Measurements from ENCODE around the gene KDM4E. TPM values are rescaled to one million over a fixed set of nuclear protein-coding genes. Genes with fewer than 3 reads are reported as not detected.

The KDM4E gene
- total RNA-seq, 3 donors from 2014 or later (not counting 1 experiment from before 2014, with no cell fraction given): not detected

DNA sequence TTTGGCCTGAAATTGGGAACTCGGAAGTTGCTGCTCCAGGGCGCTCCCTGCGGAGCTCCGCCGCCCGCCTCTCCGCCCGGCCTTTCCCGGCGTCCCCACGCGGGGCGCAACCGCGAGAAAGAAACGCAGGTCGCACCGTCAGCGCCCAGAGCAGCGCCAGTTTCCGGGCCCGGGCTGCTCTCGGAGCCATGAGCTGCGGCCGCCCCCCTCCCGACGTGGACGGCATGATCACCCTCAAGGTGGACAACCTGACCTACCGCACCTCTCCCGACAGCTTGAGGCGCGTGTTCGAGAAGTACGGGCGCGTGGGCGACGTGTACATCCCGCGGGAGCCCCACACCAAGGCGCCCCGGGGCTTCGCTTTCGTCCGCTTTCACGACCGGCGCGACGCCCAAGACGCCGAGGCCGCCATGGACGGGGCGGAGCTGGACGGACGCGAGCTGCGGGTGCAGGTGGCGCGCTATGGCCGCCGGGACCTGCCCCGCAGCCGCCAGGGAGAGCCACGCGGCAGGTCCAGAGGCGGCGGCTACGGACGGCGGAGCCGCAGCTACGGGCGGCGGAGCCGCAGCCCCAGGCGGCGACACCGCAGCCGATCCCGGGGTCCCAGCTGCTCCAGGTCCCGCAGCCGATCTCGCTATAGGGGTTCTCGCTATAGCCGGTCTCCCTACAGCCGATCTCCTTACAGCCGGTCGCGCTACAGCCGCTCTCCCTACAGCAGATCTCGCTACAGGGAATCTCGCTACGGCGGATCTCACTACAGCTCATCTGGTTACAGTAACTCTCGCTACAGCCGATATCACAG, 42.2 kb downstream of the KDM4E start:
- Mint-ChIP-seq H3K27me3 (ENCODE audit: low read depth in 2 of 2) (peaks cover 0 to 5% of the 10 kb centered on the region in 2 donors), H3K36me3 (no peaks in the 10 kb centered on the region), H3K4me3 (peak overlapping the region; percentile 99), H3K27ac (peak overlapping the region; percentile 97 to 99), H3K4me1 (peaks cover 36 to 38% of the 10 kb centered on the region in 2 donors), H3K9me3 (no peaks in the 10 kb centered on the region)
- ATAC-seq (peak; percentile 72 to 82 (median 74)), DNase-seq (peak; percentile 67 to 86)
- Histone ChIP-seq H3K27ac (ENCODE audit: low read length) (peak overlapping the region; percentile 87), H3K4me1 (ENCODE audit: control insufficient read depth, insufficient read depth, low read length) (peaks cover 6% of the 10 kb centered on the region), H3K4me3 (ENCODE audit: low read length) (peak overlapping the region; percentile 74), H3K36me3 (ENCODE audit: control insufficient read depth, insufficient read depth, low read length) (peaks cover 4% of the 10 kb centered on the region), H3K27me3 (ENCODE audit: control insufficient read depth, insufficient read depth, low read length) (no peaks in the 10 kb centered on the region), H3K9me3 (ENCODE audit: control insufficient read depth, insufficient read depth, low read length) (no peaks in the 10 kb centered on the region)
- TF ChIP-seq, protein P1, sequence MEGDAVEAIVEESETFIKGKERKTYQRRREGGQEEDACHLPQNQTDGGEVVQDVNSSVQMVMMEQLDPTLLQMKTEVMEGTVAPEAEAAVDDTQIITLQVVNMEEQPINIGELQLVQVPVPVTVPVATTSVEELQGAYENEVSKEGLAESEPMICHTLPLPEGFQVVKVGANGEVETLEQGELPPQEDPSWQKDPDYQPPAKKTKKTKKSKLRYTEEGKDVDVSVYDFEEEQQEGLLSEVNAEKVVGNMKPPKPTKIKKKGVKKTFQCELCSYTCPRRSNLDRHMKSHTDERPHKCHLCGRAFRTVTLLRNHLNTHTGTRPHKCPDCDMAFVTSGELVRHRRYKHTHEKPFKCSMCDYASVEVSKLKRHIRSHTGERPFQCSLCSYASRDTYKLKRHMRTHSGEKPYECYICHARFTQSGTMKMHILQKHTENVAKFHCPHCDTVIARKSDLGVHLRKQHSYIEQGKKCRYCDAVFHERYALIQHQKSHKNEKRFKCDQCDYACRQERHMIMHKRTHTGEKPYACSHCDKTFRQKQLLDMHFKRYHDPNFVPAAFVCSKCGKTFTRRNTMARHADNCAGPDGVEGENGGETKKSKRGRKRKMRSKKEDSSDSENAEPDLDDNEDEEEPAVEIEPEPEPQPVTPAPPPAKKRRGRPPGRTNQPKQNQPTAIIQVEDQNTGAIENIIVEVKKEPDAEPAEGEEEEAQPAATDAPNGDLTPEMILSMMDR (IDR thresholded peaks at IDR 0.05): no peak
- intact Hi-C loops (cut with micrococcal nuclease): no loop called here
- WGBS (ENCODE audit: insufficient coverage): under 1% methylated on average over 98 of the region's 98 CpGs

DNA sequence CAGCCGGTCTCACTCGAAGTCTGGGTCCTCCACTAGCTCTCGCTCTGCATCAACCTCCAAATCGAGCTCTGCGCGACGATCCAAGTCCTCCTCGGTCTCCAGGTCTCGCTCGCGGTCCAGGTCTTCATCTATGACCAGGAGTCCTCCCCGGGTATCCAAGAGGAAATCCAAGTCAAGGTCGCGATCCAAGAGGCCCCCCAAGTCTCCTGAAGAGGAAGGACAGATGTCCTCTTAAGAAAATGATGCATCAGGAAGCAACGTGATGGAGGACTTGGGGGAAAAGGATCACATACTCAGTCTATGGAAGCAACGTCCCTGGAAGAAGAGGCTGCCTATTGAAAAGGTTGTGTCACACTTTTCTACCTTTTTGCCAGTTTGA, 42.8 kb downstream of the KDM4E start:
- Histone ChIP-seq H3K27ac (ENCODE audit: low read length) (peak overlapping the region; percentile 87), H3K4me3 (ENCODE audit: low read length) (peak overlapping the region; percentile 74), H3K36me3 (ENCODE audit: control insufficient read depth, insufficient read depth, low read length) (peaks cover 4% of the 10 kb centered on the region), H3K9me3 (ENCODE audit: control insufficient read depth, insufficient read depth, low read length) (no peaks in the 10 kb centered on the region), H3K27me3 (ENCODE audit: control insufficient read depth, insufficient read depth, low read length) (no peaks in the 10 kb centered on the region), H3K4me1 (ENCODE audit: control insufficient read depth, insufficient read depth, low read length) (peaks cover 6% of the 10 kb centered on the region)
- intact Hi-C loops (cut with micrococcal nuclease): loop anchor here (1.0 to 2.0 kb wide), 4 partner anchors 85 to 723 kb away; partner anchors contain the start of genes CEP57, CWC15, KDM4D and SESN3
- Mint-ChIP-seq H3K4me1 (peaks cover 36 to 38% of the 10 kb centered on the region in 2 donors), H3K27me3 (ENCODE audit: low read depth in 2 of 2) (no peaks in the 10 kb centered on the region), H3K4me3 (peak overlapping the region; percentile 99), H3K27ac (peak overlapping the region; percentile 97 to 99), H3K36me3 (no peaks in the 10 kb centered on the region), H3K9me3 (no peaks in the 10 kb centered on the region)
- ATAC-seq (no peak), DNase-seq (no peak)
- TF ChIP-seq, protein P1 (IDR thresholded peaks at IDR 0.05): no peak
- WGBS (ENCODE audit: insufficient coverage): 0% methylated on average over 16 of the region's 16 CpGs

DNA sequence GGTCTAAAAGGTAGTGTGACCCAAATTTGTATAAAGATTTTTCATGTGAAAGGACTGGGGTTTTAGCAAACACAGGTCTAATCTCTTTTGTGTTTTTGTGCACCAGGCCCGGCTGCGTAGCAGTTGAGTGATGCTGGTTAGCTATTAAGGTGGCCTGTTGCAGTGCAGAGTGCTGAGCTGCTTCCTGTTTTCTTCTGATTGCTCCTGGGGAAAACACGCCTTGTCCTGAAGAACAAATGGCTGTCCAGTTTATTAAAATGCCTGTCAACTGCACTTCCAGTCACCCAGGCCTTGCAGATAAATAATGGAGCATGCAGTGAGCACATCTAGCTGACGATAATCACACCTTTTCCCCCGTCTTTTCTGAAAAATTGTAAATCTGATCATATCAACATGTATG, 43.5 kb downstream of the KDM4E start:
- no peaks in the 10 kb centered on the region for H3K9me3 ChIP-seq (ENCODE audit: control insufficient read depth, insufficient read depth, low read length)
- peaks cover 36 to 38% of the 10 kb centered on the region in 2 donors for H3K4me1 Mint-ChIP-seq
- H3K4me1 ChIP-seq (ENCODE audit: control insufficient read depth, insufficient read depth, low read length): peaks cover 6% of the 10 kb centered on the region
- H3K27ac Mint-ChIP-seq: peak overlapping the region; percentile 97 to 99
- H3K36me3 Mint-ChIP-seq: no peaks in the 10 kb centered on the region
- no peaks in the 10 kb centered on the region for H3K27me3 Mint-ChIP-seq (ENCODE audit: low read depth in 2 of 2)
- peak overlapping the region; percentile 99 for H3K4me3 Mint-ChIP-seq
- 0% methylated on average over 4 of the region's 5 CpGs for WGBS (ENCODE audit: insufficient coverage)
- intact Hi-C loops (cut with micrococcal nuclease): loop anchor here (1.0 to 2.0 kb wide), 4 partner anchors 85 to 722 kb away; partner anchors contain the start of genes CEP57, CWC15, KDM4D and SESN3
- H3K9me3 Mint-ChIP-seq: no peaks in the 10 kb centered on the region
- peak overlapping the region; percentile 74 for H3K4me3 ChIP-seq (ENCODE audit: low read length)
- DNase-seq (peak; percentile 53 to 88), ATAC-seq (peak; percentile 68 to 82 (median 70))
- peaks cover 4% of the 10 kb centered on the region for H3K36me3 ChIP-seq (ENCODE audit: control insufficient read depth, insufficient read depth, low read length)
- H3K27me3 ChIP-seq (ENCODE audit: control insufficient read depth, insufficient read depth, low read length): no peaks in the 10 kb centered on the region
- peak overlapping the region; percentile 87 for H3K27ac ChIP-seq (ENCODE audit: low read length)
- TF ChIP-seq, protein P1 (IDR thresholded peaks at IDR 0.05): no peak

Data from natural killer cell (primary cell).